ENCODE measurements around the gene WBP1L. TPM values are rescaled to one million over a fixed set of nuclear protein-coding genes. Genes with fewer than 3 reads are reported as not detected.

Gene WBP1L
- total RNA-seq, 4 donors from 2014 or later = 92.8 to 185 (median 154) TPM

- TF ChIP-seq CTCF (IDR thresholded peaks at IDR 0.05; ENCODE audit: low read depth) = no peak
Measured at GRCh38 chr10:102801496-102801895, 57.7 kb downstream of the WBP1L start.

DNA sequence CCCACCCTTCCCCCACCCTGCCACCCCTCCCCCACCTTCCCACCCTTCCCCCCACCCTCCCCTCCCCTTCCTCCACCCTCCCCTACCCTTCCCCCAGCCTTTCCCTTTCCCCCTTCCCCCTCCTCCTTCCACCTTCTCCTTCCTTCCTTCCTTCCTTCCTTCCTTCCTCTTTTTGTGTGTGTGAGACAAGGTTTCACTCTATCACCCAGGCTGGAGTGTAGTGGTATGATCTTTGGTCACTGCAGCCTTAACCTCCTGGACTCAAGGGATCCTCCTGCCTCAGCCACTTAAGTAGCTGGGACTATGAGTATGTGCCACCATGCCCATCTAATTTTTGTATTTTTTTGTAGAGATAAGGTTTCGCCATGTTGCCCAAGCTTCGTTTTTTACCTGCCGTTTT lies 58.2 kb downstream of the WBP1L start:
- TF ChIP-seq CTCF (IDR thresholded peaks at IDR 0.05; ENCODE audit: low read depth) = no peak

- TF ChIP-seq CTCF (IDR thresholded peaks at IDR 0.05; ENCODE audit: low read depth) = no peak
Measured at GRCh38 chr10:102802920-102803534, 59.3 kb downstream of the WBP1L start.

- TF ChIP-seq CTCF (IDR thresholded peaks at IDR 0.05; ENCODE audit: low read depth) = no peak
Measured at GRCh38 chr10:102804382-102805055, 60.8 kb downstream of the WBP1L start.

DNA sequence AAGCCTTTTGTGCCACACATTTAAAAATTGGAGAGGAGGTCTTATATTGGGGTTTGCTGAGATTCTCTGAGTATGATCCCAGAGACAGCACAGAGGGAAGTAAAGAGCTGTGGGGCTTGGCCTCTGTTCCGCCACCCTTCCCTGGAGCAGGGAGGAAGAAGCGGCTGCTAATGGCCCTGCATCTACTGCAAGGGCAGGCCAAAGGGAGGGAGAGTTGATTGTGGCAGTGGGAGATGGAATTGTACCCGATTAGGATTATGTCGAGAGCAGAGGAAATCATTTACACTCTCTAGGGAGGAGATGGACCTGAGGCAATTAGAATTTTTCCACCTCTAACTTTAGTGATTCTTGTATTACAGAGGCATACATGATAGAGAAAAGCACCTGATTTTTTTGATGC lies 64.6 kb downstream of the WBP1L start:
- no peak for TF ChIP-seq CTCF (IDR thresholded peaks at IDR 0.05; ENCODE audit: low read depth)

DNA sequence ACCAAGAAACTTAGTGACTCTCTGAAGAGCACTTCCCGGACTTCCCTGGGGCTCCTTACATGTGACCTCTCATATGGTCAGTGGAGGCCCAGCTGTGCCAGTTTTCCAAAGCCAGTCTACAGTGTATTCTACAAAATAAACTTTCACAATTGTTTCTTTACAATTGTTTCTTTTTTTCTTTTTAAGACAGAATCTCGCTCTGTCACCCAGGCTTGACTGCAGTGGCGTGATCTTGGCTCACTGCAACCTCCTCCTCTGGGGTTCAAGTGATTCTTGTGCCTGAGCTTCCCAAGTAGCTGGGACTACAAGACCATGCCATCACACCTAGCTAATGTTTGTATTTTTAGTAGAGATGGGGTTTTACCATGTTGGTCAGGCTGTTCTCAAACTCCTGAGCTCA lies 67.6 kb downstream of the WBP1L start:
- TF ChIP-seq CTCF (IDR thresholded peaks at IDR 0.05; ENCODE audit: low read depth) = no peak

DNA sequence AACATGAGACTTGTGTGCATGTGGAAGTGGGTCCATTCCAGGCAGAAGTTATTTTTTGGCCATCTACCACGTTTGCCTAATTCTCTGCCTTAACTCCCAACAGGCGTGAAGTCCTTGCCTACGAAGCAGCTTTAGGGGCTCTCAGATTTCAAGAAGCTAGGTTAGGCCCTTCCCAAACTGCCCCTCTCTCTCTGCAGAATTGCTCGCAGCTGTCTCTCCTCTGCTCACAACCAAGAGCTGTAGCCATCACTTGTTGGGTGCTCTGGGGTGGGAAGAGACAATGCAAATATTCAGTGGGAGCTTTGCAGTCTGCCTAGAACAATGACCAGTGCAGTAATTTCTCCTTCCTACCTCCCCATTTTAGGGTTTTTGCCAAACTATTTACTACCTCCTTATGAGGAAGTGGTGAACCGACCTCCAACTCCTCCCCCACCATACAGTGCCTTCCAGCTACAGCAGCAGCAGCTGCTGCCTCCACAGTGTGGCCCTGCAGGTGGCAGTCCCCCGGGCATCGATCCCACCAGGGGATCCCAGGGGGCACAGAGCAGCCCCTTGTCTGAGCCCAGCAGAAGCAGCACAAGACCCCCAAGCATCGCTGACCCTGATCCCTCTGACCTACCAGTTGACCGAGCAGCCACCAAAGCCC lies 68.6 kb downstream of the WBP1L start:
- TF ChIP-seq CTCF (IDR thresholded peaks at IDR 0.05; ENCODE audit: low read depth) = no peak
